SK-N-SH (cell line): ENCODE measurements around the gene YTHDF1. TPM values are rescaled to one million over a fixed set of nuclear protein-coding genes. Genes with fewer than 3 reads are reported as not detected.

Experiments used
- CTCF ChIA-PET: fragments of 300-600, 350-600 bp; formaldehyde crosslinking; extraction: SDS; loops from one replicate; lab custom pipeline; 2021; lab: Yijun Ruan, JAX
- POLR2A ChIA-PET: fragments of 350-600 bp; sonication (Branson Sonifier 250); formaldehyde crosslinking; extraction: SDS; loops from one replicate; lab custom pipeline; 2020; ENCODE audit warnings: antibody characterized with exemption, inconsistent platforms; lab: Yijun Ruan, JAX
- DNase-seq: peaks from one replicate; pipeline ENCODE4 v3.0.0; 2012
- H2AFZ ChIP-seq: fragments of 200-600 bp; sonication (generic); 2 replicates; pipeline ENCODE4 v1.8.1; 2016; ENCODE audit warnings: antibody characterized with exemption, mild to moderate bottlenecking, low read depth
- H3F3A ChIP-seq: fragments of 200-600 bp; sonication (generic); replicated peaks from 2 replicates; pipeline ENCODE3; 2016; ENCODE audit warnings: antibody characterized with exemption, mild to moderate bottlenecking; ENCODE audit not compliant: insufficient read depth
- H3K27ac ChIP-seq, 2 experiments: fragments of 200-500 bp in 1 of 2; fragments of 200-600 bp in 1 of 2; sonication (Bioruptor generic) in 1 of 2; sonication (generic), shearing (Covaris generic) in 1 of 2; 2 replicates each; pipeline versions ENCODE4 v1.5.1 to v1.6.1; 2014 to 2016; ENCODE audit warnings: low read depth in 2 of 2, inconsistent platforms in 1 of 2, low read length in 1 of 2, mild to moderate bottlenecking in 1 of 2, mixed read lengths in 1 of 2
- H3K27me3 ChIP-seq: fragments of 200-600 bp; sonication (generic), shearing (Covaris generic); 2 replicates; pipeline ENCODE4 v1.6.1; 2016; ENCODE audit warnings: mixed run types; ENCODE audit not compliant: insufficient read depth
- H3K36me3 ChIP-seq, 2 experiments: fragments of 200-500 bp in 1 of 2; fragments of 200-600 bp in 1 of 2; sonication (Bioruptor generic) in 1 of 2; sonication (generic) in 1 of 2; replicated peaks in 1 of 2; 2 replicates each; pipeline versions ENCODE3 to v1.5.1; 2014 to 2016; ENCODE audit warnings: low read length in 1 of 2, mild to moderate bottlenecking in 1 of 2; ENCODE audit not compliant: insufficient read depth in 2 of 2, control insufficient read depth in 1 of 2
- H3K4me1 ChIP-seq, 2 experiments: fragments of 200-500 bp in 1 of 2; fragments of 200-600 bp in 1 of 2; sonication (Bioruptor generic) in 1 of 2; sonication (generic), shearing (Covaris generic) in 1 of 2; 2 replicates each; pipeline versions ENCODE4 v1.5.1 to v1.6.1; 2014 to 2016; ENCODE audit warnings: low read depth in 1 of 2, low read length in 1 of 2, mixed run types in 1 of 2; ENCODE audit not compliant: insufficient read depth in 2 of 2, control insufficient read depth in 1 of 2
- H3K4me2 ChIP-seq: fragments of 200-600 bp; sonication (generic), shearing (Covaris generic); 2 replicates; pipeline ENCODE4 v1.6.1; 2017; ENCODE audit warnings: mixed run types
- H3K4me3 ChIP-seq, 2 experiments: fragments of 200-500 bp in 1 of 2; fragments of 200-600 bp in 1 of 2; sonication (Bioruptor generic) in 1 of 2; sonication (generic), shearing (Covaris generic) in 1 of 2; 2 replicates each; pipeline versions ENCODE4 v1.5.1 to v1.8.1; 2014 to 2016; ENCODE audit warnings: low read depth in 2 of 2, inconsistent platforms in 1 of 2, low read length in 1 of 2, mild to moderate bottlenecking in 1 of 2, mixed read lengths in 1 of 2, moderate library complexity in 1 of 2
- H3K79me2 ChIP-seq: fragments of 200-600 bp; sonication (generic); 2 replicates; pipeline ENCODE4 v1.8.1; 2017; ENCODE audit warnings: mild to moderate bottlenecking; ENCODE audit not compliant: insufficient read depth
- H3K9ac ChIP-seq: fragments of 200-600 bp; sonication (generic); 2 replicates; pipeline ENCODE4 v1.6.1; 2017; ENCODE audit warnings: mixed run types
- H3K9me2 ChIP-seq: fragments of 200-600 bp; sonication (generic); 2 replicates; pipeline ENCODE4 v1.6.1; 2017; ENCODE audit warnings: mixed run types
- H3K9me3 ChIP-seq: fragments of 200-600 bp; sonication (generic); 2 replicates; pipeline ENCODE4 v1.6.1; 2017; ENCODE audit warnings: mixed run types, mild to moderate bottlenecking, moderate library complexity
- H4K20me1 ChIP-seq: fragments of 200-600 bp; sonication (generic); 2 replicates; pipeline ENCODE4 v1.6.1; 2017; ENCODE audit warnings: mild to moderate bottlenecking, mixed run types; ENCODE audit not compliant: insufficient read depth
- EP300 ChIP-seq, 2 experiments: IDR thresholded peaks; 2 replicates each; pipeline versions ENCODE4 v1.4.0 to v1.6.1; 2012; ENCODE audit warnings: borderline replicate concordance in 1 of 2, low read depth in 1 of 2, low read length in 1 of 2
- EZH2phosphoT487 ChIP-seq: fragments of 200-600 bp; sonication (generic); IDR thresholded peaks from 2 replicates; pipeline ENCODE4 v1.6.1; 2017; ENCODE audit warnings: low read depth, mixed run types, mild to moderate bottlenecking, antibody characterized with exemption, moderate library complexity, borderline replicate concordance
- FOSL2 ChIP-seq: IDR thresholded peaks from 2 replicates; pipeline ENCODE4 v1.4.0; 2012; ENCODE audit warnings: low read depth, mild to moderate bottlenecking, moderate library complexity, borderline replicate concordance
- FOXM1 ChIP-seq: IDR thresholded peaks from 2 replicates; pipeline ENCODE4 v1.4.0; 2012; ENCODE audit warnings: low read depth, mild to moderate bottlenecking
- GATA2 ChIP-seq: sonication (generic); formaldehyde crosslinking; IDR thresholded peaks from 2 replicates; pipeline ENCODE4 v1.5.0; 2020; ENCODE audit warnings: mild to moderate bottlenecking, missing genetic modification reagents
- JUND ChIP-seq: IDR thresholded peaks from 2 replicates; pipeline ENCODE4 v1.4.0; 2012
- MAX ChIP-seq: IDR thresholded peaks from 2 replicates; pipeline ENCODE4 v1.4.0; 2012; ENCODE audit warnings: low read depth
- NFIC ChIP-seq: IDR thresholded peaks from 2 replicates; pipeline ENCODE4 v1.4.0; 2012; ENCODE audit warnings: borderline replicate concordance
- NRF1 ChIP-seq: IDR thresholded peaks from 2 replicates; pipeline ENCODE4 v1.6.1; 2012; ENCODE audit warnings: low read depth, mild to moderate bottlenecking, low read length
- POLR2AphosphoS5 ChIP-seq: IDR thresholded peaks from 2 replicates; pipeline ENCODE4 v1.6.1; 2012; ENCODE audit warnings: low read depth, low read length
- RAD21 ChIP-seq: IDR thresholded peaks from 2 replicates; pipeline ENCODE4 v1.6.1; 2012; ENCODE audit warnings: mild to moderate bottlenecking, low read length
- RCOR1 ChIP-seq: fragments of 150-350 bp; IDR thresholded peaks from 2 replicates; pipeline ENCODE4 v1.6.1; 2017; ENCODE audit warnings: antibody characterized with exemption, low read length
- REST ChIP-seq: IDR thresholded peaks from 2 replicates; pipeline ENCODE4 v1.6.1; 2012; ENCODE audit warnings: mild to moderate bottlenecking, low read depth, low read length, moderate library complexity
- RFX5 ChIP-seq: IDR thresholded peaks from 2 replicates; pipeline ENCODE4 v1.6.1; 2012; ENCODE audit warnings: mild to moderate bottlenecking, improper control_type of control experiment, low read length
- SMC3 ChIP-seq: IDR thresholded peaks from 2 replicates; pipeline ENCODE4 v1.6.1; 2012; ENCODE audit warnings: low read depth, low read length, improper control_type of control experiment
- TAF1 ChIP-seq: IDR thresholded peaks from 2 replicates; pipeline ENCODE4 v1.6.1; 2012; ENCODE audit warnings: low read depth, mild to moderate bottlenecking, low read length, moderate library complexity, borderline replicate concordance
- USF2 ChIP-seq: fragments of 150-350 bp; IDR thresholded peaks from 2 replicates; pipeline ENCODE4 v1.6.1; 2017; ENCODE audit warnings: antibody characterized with exemption, low read length, low read depth, borderline replicate concordance
- WGBS: methylation state at CpG from one replicate; pipeline ENCODE4 v1.1.6; 2017; ENCODE audit warnings: low lambda C conversion rate; 5-methylcytosine and 5-hydroxymethylcytosine counted together
- polyA plus RNA-seq, 3 experiments: library from polyadenylated mRNA; depleted of rRNA; stranded (reverse); fragments of >200 nt; gene quantifications; 2 replicates each; pipeline ENCODE4 v1.2.3, GENCODE V29; 2012

Gene YTHDF1
- polyA plus RNA-seq, 1 of the 3 experiments (the other 2 are of a cell fraction) = 17.0 TPM

GRCh38 chr20:63214514-63214913 is 1.4 kb downstream of the YTHDF1 start:
- CTCF ChIA-PET = interaction anchor here (1.0 to 6.8 kb wide), 10 partner anchors 8 to 315 kb away, joined by 3 to 52 read pairs (median 4); no protein-coding TSS in a partner anchor
- H4K20me1 ChIP-seq = peaks cover 55% of the 10 kb centered on the region

More at GRCh38 chr20:63214514-63214913, 1.4 kb downstream of the YTHDF1 start:
- peak overlapping the region; percentile 58 to 82; a peak in 2 of 4 replicates for H3K4me3 ChIP-seq
- H2AFZ ChIP-seq = no peak overlapping the region
- peaks cover 10 to 21% of the 10 kb centered on the region in 2 experiments; a peak in 3 of 4 replicates for H3K4me1 ChIP-seq
- no peak for DNase-seq
- H3K4me2 ChIP-seq = peak overlapping the region; percentile 80
- no peaks in the 10 kb centered on the region for H3K9me3 ChIP-seq
- no peaks in the 10 kb centered on the region for H3F3A ChIP-seq
- peaks cover 62% of the 10 kb centered on the region for H3K79me2 ChIP-seq
- POLR2A ChIA-PET = no interaction called here
- H3K9me2 ChIP-seq = no peaks in the 10 kb centered on the region
- H3K27me3 ChIP-seq = no peaks in the 10 kb centered on the region
- TF ChIP-seq REST (no peak), JUND (no peak), USF2 (no peak), SMC3 (no peak), RAD21 (no peak), EZH2phosphoT487 (no peak), GATA2 (CRISPR knock-in tag) (no peak), RFX5 (no peak), TAF1 (no peak), MAX (no peak), EP300 (IDR thresholded peaks at IDR 0.05; ENCODE audit: borderline replicate concordance in 1 of 2, low read depth in 1 of 2, low read length in 1 of 2) (no peak), NFIC (no peak), POLR2AphosphoS5 (no peak), NRF1 (no peak), RCOR1 (no peak), FOSL2 (no peak), FOXM1 (no peak)
- TF ChIP-seq, all 33 proteins: peak for 0
- WGBS = 76% methylated on average over 6 of the region's 6 CpGs
- H3K9ac ChIP-seq = peak overlapping the region; percentile 87; the same call in 1 of the 2 replicates
- H3K36me3 ChIP-seq = peaks cover 35 to 41% of the 10 kb centered on the region in 2 experiments
- no peak overlapping the region for H3K27ac ChIP-seq
